Measurements from ENCODE around the gene RNF123.
"Not testable (repeated sequence)": the region's sequence is repeated elsewhere in the genome, so short reads cannot be mapped to it uniquely, and the experiment has no call there.

DNA sequence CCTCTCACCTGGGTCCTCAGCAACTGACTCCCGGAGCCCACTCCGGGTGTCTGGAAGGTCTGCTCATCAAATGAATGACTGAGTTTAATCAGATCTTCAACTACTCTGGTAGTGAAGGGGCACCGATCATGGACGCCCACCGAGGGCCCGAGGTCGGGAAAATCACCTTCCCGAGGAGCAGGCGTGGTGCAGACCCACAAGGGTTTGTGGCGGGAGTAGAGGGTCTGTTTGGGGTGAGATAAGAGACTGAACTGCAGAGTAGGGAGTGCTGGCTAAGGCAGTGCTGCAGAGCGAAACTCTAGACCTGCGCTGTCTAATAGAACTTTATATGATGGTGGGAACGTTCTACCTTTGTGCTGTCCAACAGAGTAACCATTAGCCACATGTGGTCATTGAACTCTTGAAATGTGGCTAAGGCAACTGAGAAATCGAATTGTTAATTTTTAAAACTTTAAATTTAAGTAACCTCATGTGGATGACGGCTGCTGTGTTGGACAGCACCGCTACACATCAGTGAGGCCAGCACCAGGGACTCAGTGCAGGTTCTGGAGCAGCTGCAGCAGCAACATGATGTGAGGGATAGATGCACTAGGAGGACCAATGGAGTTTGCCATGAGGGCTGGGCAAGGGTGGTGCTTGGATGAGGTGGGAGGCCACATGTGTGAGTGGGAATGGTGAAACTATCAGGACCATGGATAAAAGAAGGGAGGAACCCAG lies 709 bp downstream of the RNF123 start:
- not testable (repeated sequence) for TF ChIP-seq CTCF, POLR2A (IDR thresholded peaks at IDR 0.05)
